Fibroblast of mammary gland (primary cell): ENCODE data around the gene EGR1.

ENCODE experiments used
- DNase-seq: peaks from one replicate; pipeline ENCODE4 v3.0.0-alpha.2; 2010; ENCODE audit warnings: low read depth
- H3K4me3 ChIP-seq: 2 replicates; pipeline ENCODE4 v1.5.1; 2011; ENCODE audit warnings: low read depth, mild to moderate bottlenecking, low read length, moderate library complexity; ENCODE audit not compliant: control insufficient read depth
- CTCF ChIP-seq: conservative IDR thresholded peaks from 2 replicates; pipeline ENCODE4 v1.5.1; 2011; ENCODE audit warnings: low read depth, low read length, inconsistent platforms; ENCODE audit not compliant: control insufficient read depth, insufficient read depth

The EGR1 gene

GRCh38 chr5:138465261-138466124 is at the start of gene EGR1:
TSS of gene EGR1 (plus strand) at chr5:138465479. CDS start at chr5:138465762, 283 bp downstream.
- no peak for TF ChIP-seq CTCF
- peak; percentile 89 for DNase-seq
- H3K4me3 ChIP-seq, result peak within 1 kb of the TSS; percentile 74

GRCh38 chr5:138418444-138418843 is 46.8 kb upstream of the EGR1 start:
- DNase-seq, result no peak
- no peak for TF ChIP-seq CTCF
- no peak overlapping the region for H3K4me3 ChIP-seq

DNA sequence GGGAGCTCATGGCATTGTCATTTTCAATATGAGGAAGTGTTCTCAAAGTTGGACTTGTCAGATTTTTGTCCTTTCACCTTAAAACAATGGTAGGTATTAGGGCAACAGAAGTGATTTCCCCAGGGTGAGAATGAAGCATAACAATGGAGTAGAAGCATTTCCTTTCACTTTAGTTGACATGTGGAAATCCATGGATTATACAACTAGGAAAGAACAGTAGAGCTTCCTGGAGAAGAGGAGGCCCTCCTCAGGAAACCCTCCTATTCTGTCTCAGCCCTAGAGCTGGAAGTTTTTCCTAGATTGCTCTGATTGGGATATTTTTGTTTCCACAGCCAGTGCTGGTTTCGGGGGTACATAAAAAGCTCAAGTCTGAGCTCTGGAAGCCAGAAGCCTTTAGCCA is 40.2 kb upstream of the EGR1 start:
- TF ChIP-seq CTCF, result no peak
- H3K4me3 ChIP-seq, result no peak overlapping the region
- DNase-seq, result no peak

DNA sequence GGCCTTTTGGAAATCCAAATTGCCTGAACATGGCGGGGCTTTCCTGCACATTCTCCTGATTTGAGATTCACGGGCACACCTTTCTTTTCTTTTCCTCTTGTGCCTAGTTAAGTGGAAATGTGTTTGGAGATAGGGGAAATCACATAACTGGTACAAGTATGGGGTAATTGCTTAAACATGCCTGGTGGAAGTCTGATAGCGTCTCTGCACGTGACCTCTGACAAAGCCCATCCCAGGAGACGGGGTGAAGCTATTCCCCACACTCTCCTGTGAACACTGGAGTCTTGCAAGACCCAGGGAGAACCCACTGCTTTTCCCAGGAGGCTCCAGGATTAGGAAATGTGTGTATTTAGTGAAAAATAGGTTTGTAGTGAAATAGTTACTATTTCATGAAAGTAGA is 29.3 kb upstream of the EGR1 start:
- no peak overlapping the region for H3K4me3 ChIP-seq
- TF ChIP-seq CTCF, result no peak
- DNase-seq, result no peak

GRCh38 chr5:138438003-138438723 is 27.1 kb upstream of the EGR1 start:
- no peak for DNase-seq
- H3K4me3 ChIP-seq, result peak overlapping the region; percentile 44
- TF ChIP-seq CTCF, result no peak

DNA sequence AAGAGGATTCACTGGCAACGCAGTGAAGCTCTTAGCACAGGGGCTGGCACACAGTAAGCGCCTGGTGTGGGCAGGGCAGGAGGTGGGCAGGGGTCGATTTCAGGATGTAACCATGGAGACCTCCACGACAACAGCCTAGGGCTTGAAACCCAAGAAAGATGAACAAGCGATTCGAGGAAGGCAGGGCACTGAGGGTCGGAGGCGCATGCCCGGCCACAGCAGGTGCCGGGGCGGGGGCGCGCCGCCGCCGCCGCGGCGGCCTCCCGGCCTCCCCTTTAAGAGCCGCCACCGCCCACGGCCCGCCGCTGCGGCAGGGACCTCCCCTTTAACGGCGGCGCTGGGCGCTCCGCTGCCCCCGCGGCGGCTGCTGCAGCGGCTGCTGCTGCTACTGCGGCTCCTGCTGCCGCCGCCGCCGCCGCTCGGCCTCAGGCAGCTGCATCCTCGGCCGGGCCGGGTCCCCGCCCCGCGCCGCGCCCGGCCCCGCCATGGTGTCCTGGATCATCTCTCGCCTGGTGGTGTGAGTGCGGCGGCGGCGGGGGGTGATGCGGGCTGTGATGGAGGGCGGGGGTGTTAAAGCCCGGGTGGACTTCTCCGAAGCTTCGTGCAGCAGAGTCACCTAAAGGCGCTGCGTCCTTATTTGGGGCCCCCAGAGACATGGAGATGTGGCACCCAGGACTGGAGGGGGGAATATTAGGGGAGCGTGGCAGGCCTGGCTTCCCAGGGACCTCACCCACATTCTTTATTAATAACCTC is 26.4 kb upstream of the EGR1 start, which contains the start of gene REEP2:
Gene REEP2 (plus strand): TSS at position 334 of the 753 bp plus-strand sequence. CDS start 152 bp downstream, at position 486.
- TF ChIP-seq CTCF, result no peak
- peak; percentile 32 for DNase-seq
- peak within 1 kb of the TSS; percentile 52 for H3K4me3 ChIP-seq
